GM19023 (cell line): Measurements from ENCODE around the gene NEK11.

ENCODE experiments used
- ATAC-seq: cut with Tn5 transposase; IDR thresholded peaks from one replicate; pipeline ENCODE4 v1.9.1; 2021; ENCODE audit warnings: mild to moderate bottlenecking, moderate library complexity; ENCODE audit not compliant: unreplicated experiment

The NEK11 gene

DNA sequence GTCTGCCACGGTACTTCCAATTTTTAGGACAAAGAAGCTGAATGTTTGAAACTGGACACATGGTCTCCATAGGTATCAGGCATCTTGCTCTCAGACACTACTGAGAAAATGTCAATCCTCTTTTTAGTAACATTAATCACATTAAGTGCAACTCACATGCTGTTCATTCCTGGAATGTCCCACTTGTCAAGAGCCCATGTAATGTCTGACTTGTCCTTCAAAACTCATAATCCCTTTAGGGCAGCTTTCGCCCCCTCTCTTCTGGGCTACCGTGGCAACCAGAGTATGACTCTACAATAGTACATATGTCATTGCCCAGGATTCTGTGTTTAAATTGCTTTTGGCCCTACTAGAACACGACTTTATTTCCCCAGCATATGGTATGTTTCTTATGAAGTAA, 367.2 kb downstream of the NEK11 start:
- no peak for ATAC-seq

DNA sequence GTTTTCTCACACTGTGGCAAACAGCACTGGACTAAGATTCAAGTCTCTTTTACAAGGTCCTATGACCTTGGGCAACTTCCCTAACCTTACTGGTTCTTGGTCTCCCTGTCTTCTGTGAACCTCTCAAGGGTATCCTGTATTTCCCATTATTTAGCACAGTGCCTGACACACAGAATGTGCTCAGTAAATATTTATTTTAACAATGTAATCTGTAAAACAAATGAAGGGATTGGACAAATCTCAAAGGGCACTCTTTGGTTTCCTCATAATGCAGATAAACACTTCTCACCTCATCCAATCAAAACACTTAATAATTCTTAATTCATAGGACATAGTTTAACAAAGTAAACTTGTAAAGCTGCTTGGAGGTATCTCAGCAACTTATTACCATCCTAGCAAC, 367.7 kb downstream of the NEK11 start:
- ATAC-seq = no peak

DNA sequence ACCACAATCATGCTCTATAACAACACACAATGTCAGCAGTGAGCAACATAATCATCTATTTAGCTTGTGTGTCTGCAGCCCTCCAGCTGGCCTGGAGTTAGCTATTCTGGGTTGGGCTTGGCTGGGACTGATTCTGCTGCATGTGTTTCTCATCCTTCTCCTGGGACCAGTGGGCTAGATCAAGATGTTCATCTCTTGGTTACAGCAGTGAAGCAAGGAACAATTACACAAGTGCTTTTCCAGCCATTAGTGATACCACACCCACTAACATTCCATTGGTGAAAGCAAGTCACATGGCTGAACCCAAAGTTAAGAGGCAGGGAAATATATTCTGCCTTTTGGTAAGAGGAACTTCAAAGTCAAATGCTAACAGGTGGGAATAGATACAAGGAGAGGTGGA, 369.5 kb downstream of the NEK11 start:
- ATAC-seq = no peak

DNA sequence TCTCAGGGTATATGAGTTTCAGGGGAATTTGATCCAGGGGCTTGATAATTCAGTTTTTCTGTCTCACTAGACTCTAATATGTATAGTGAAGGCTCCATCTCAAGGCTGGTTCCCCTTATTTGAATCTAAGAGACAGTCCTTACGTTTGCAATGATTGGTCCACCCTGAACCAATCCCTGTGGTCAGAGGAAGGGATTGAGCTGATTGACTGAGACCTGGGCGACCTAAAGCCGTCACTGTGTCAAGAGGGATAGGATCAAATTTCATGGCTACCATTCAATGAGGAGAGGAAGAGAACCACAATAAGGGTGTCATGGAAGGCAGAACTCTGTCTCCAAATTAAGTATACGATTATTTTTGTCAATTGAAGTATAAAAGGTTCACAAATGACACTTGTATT, 371.2 kb downstream of the NEK11 start:
- ATAC-seq = no peak
